Ovary (tissue), 3 donors: ENCODE results near the gene WWOX.

Experiments used
- EP300 ChIP-seq: sonication (generic); formaldehyde crosslinking; IDR thresholded peaks from one replicate; pipeline ENCODE4 v1.6.1; 2017; ENCODE audit warnings: antibody characterized with exemption
- POLR2A ChIP-seq: fragments of 450-650 bp; IDR thresholded peaks from one replicate; pipeline ENCODE4 v1.6.1; 2017; ENCODE audit warnings: antibody characterized with exemption, mild to moderate bottlenecking, moderate library complexity
- TF ChIP-seq, protein P1 (sequence below), 3 donors: fragments of 450-650 bp in 2 of 3; fragments of 200-600 bp in 1 of 3; IDR thresholded peaks; one replicate each; pipeline versions ENCODE4 v1.5.1 to v1.8.0; 2016 to 2022; ENCODE audit warnings: antibody characterized with exemption in 3 of 3, mild to moderate bottlenecking in 1 of 3
- donor health status: DM: no; HTN: no; CAD: no.

DNA sequence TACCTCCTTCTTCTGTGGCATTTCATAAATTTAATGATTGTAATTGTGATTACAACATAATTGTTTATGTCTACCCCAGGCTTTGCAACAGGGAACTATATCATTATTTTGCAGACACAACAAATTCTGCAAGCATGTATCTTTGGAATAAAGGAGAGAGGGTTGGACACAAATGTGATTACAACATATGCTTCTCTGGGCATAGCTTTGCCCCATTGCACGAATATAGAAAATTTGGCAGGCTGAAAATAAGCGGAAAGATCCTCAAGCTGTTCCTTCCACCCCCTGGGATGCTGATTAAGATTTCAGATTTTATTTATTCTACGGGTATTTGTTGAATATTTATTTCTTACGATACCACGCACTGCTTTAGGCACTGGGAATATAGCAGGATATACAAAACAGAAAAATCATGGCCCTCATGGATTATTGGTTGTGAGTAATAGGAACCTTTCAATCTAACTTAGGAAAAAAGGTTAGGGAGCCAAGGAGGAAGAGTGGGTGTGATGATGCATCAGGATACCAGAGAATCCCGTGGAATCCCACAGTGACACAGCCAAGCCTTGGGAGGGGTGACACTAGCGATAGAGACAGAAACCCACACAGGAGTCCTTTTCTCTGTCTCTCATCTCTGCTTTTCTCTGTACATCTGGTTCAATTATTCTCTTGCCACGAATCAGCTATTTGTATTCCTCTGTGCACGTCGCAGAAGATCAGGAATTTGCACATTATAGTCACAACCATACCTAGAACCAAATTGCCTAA is 980.4 kb downstream of the WWOX start:
- TF ChIP-seq POLR2A (no peak), EP300 (no peak)
- TF ChIP-seq, protein P1, sequence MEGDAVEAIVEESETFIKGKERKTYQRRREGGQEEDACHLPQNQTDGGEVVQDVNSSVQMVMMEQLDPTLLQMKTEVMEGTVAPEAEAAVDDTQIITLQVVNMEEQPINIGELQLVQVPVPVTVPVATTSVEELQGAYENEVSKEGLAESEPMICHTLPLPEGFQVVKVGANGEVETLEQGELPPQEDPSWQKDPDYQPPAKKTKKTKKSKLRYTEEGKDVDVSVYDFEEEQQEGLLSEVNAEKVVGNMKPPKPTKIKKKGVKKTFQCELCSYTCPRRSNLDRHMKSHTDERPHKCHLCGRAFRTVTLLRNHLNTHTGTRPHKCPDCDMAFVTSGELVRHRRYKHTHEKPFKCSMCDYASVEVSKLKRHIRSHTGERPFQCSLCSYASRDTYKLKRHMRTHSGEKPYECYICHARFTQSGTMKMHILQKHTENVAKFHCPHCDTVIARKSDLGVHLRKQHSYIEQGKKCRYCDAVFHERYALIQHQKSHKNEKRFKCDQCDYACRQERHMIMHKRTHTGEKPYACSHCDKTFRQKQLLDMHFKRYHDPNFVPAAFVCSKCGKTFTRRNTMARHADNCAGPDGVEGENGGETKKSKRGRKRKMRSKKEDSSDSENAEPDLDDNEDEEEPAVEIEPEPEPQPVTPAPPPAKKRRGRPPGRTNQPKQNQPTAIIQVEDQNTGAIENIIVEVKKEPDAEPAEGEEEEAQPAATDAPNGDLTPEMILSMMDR (IDR thresholded peaks at IDR 0.05): no peak
